Superior temporal gyrus (tissue), 1 donor: Measurements from ENCODE around the gene OR7C1.
"Not testable (repeated sequence)": the region's sequence is repeated elsewhere in the genome, so short reads cannot be mapped to it uniquely, and the experiment has no call there.

ENCODE experiments used
- DNase-seq: peaks from one replicate; pipeline ENCODE4 v3.0.0-alpha.2; 2016; ENCODE audit errors: extremely low spot score

The OR7C1 gene

DNA sequence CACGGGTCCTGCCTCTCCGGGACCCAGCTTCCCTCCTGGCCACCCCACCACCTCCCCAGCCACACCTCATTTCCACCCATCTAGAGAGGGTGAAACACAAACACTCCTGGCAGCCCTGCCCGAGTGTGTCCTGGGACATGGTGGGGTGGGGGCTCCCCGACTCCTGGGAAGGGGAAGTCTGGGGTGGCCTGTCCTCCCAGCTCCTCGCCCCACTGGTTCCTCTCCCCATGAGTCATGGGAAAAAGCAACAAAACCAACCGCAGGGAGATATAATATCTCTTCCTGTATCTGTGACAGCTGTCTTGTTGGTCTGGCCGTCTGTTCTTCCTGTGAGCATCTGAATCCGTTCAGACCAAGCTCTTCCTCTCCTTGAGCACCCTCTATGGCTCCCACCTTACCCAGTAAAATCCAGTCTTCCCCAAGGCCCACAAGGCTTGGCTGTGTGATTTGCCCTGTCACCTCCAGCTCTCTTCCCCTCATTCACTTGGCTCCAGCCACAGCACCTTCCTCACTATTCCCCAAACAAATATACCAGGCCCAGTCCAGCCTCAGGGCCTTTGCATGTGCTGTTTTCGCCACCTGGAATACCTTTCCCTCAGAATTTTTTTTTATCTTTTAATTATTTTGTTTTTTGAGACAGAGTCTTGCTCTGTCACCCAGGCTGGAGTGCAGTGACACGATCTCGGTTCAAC is 49.7 kb downstream of the OR7C1 start:
- not testable (repeated sequence) for DNase-seq

DNA sequence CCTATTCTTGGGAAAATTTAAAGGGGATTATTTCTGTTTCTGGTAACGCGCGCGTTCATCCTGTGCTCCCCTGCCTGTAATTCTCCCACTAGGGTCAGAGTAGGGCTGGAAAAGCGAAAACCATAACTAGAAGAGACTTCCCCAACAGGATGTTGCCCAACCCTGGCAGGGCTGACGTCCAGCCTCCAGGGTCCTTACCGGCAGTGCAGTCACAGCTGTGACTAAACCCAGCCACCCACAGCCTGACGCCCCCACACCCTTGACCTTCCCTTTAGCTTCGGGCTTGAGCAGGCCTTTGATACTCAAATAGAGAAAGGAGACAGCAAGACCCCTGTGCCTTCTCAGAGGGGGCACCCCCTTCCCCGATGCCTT is 50.3 kb downstream of the OR7C1 start:
- not testable (repeated sequence) for DNase-seq

DNA sequence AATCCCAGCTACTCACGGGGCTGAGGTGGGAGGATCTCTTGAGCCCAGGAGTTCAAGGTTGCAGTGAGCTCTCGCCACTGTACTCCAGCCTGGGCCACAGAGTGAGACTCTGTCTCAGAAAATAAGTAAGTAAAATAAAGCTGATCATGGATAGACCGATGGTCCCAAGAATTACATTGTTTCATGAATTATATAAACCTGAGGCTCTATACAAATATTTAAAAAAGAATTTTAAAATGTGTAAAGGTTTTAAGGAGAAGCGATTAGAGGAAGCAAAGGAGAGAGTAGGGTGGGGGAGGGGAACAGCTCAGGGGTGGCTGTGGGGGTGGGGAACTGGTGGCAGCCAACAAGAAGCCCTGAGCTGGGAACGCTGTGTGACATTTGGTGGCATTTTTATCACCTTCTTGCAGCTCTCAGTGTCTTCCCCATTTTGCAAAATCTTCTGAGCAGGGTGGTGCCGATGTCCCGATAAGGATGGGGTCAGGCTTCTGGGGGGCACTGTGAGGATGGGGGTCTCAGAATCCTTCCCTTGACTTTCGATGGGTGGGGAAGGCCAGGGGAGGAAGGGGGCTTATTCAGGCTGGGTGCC is 51.5 kb downstream of the OR7C1 start:
- DNase-seq = not testable (repeated sequence)

DNA sequence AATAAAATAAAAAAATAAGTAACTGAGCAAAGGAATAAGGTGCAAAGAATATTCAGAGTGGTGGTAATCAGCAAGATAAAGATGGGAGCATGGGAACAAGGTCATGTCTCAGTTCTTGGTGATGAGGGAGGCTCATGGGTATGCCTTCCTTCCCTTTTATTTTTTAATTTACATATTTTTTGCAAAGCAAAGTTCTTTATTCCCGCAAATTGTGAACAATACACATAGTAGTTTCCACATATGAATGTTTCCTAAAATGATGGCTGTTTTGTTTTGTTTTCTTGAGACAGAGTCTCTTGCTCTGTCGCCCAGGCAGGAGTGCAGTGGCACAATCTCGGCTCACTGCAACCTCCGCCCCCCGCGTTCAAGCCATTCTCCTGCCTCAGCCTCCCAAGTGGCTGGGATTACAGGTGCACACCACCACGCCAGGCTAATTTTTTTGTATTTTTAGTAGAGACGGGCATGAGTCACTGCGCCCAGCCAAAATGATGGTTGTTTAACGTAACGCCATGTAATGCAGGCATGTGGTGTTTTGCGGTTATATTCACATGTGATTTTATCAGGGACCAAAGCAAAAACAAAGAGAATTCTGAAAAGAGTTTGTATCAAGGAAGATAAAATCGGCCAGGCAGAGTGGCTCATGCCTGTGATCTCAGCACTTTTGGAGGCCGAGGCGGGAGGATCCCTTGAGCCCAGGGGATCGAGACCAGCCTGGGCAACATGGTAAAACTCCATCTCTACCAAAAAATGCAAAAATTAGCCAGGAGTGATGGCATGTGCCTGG is 52.2 kb downstream of the OR7C1 start:
- no peak for DNase-seq

DNA sequence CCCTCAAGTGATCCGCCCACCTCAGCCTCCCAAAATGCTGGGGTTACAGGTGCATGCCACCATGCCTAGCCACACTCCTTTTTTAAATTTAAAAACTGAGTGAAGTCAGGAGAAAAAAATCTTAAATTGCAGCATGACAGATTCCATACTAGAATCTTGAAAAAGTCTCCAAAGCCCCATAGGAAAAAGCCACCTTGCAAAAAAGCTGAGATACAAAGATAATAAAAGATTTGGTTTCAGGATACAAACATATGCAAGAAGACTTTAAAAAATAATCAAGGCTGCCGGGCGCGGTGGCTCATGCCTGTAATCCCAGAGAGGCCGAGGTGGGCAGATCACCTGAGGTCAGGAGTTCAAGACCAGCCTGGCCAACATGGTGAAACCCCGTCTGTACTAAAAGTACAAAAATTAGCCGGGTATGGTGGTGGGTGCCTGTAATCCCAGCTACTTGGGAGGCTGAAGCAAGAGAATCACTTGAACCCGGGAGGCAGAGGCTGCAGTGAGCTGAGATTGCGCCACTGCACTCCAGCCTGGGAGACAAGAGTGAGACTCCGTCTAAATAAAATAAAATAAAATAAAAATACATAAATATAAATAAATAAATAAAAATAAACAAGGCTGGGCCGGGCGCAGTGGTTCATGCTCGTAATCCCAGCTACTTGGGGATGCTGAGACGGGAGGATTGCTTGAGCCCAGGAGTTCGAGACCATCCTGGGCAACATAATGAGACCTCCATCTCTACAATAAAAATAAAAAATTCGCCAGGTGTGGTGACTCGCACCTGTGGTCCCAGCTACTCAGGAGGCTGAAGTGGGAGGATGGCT is 53.1 kb downstream of the OR7C1 start:
- not testable (repeated sequence) for DNase-seq

DNA sequence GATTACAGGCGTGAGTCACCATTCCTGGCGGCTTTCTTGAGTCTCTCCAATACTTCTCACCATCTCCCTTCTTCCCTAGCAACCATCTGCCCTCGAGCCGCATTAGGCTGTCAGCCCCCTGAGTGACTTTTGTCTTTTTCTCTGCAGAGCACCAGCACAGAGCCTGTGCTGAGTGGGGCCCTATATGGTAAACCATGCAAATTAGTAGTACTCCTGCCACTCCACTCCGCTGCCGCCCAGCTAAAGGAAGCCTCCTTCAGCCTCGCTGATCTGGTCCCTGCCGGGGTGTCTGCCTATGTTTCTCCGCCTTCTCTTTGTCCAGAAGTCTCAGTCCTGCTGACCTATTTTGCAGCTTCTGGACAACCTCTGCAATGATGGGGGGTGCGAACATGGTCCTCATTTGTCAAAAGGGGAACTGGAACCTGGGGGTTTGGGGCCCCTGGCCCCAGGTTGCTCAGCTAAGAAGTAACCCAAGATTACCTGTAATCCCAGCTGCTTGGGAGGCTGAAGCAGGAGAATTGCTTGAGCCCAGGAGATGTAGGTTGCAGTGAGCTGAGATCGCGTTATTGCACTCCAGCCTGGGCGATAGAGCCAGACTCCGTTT is 54.3 kb downstream of the OR7C1 start:
- DNase-seq = not testable (repeated sequence)

DNA sequence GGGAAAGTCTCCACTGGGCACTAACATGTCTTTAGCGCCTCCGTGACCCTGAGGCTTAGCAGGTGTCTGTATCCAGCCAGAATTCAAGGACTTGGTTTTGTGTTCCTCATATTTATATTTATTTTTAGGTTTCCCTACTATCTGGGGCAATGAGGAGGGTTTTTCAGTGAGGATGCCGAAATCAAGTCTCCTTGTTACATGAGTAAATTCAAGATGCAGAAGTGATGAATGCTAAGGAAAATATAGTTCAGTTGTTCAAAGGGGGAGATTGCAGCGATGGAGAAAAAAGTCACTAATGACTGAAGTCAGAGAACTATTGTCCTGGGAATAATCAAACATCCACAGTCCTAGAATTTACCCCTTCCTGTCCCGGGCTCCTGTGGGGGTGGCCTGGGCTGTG is 55.8 kb downstream of the OR7C1 start:
- no peak for DNase-seq

DNA sequence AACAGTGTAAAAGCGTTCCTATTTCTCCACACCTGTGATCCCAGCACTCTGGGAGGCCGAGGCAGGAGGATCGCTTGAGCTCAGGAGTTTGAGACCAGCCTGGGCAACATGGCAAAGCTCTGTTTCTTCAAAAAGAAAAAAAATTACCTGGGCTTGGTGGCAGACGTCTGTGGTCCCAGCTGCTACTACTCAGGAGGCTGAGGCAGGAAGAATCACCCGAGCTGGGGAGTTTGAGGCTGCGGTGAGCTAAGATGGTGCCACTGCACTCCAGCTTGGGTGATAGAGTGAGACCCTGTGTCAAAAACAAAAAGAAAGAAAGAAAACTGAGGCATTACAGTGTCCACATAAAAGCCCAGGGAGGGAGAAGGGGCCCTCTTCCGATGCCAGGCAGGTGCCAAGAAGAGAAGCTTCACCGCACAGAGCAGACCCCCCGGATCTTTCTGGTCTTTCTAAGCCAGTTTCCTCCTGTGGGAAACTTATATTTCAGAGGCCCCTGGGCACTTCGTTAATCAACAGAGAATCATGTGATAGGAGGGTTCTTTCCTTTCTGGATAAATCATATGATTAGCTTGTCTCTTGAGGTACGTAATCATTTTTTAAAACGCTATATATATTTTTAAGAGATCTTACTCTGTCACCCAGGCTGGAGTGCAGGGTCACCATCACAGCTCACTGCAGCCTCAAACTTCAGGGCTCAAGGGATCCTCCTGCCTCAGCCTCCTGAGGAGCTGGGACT is 56.7 kb downstream of the OR7C1 start, which contains the start of gene ADGRE2:
TSS of gene ADGRE2 (minus strand) at position 451 of the 736 bp plus-strand sequence. CDS start 1,804 bp downstream, outside the sequence.
- DNase-seq = not testable (repeated sequence)

DNA sequence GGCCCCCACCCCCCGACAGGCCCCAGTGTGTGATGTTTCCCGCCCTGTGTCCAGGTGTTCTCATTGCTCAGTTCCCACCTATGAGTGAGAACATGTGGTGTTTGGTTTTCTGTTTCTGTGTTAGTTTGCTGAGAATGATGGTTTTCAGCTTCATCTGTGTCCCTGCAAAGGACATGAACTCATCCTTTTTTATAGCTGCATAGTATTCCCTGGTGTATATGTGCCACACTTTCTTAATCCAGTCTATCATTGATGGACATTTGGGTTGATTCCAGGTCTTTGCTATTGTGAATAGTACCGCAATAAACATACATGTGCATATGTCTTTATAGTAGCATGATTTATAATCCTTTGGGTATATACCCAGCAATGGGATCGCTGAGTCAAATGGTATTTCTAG is 57.3 kb downstream of the OR7C1 start:
- not testable (repeated sequence) for DNase-seq

DNA sequence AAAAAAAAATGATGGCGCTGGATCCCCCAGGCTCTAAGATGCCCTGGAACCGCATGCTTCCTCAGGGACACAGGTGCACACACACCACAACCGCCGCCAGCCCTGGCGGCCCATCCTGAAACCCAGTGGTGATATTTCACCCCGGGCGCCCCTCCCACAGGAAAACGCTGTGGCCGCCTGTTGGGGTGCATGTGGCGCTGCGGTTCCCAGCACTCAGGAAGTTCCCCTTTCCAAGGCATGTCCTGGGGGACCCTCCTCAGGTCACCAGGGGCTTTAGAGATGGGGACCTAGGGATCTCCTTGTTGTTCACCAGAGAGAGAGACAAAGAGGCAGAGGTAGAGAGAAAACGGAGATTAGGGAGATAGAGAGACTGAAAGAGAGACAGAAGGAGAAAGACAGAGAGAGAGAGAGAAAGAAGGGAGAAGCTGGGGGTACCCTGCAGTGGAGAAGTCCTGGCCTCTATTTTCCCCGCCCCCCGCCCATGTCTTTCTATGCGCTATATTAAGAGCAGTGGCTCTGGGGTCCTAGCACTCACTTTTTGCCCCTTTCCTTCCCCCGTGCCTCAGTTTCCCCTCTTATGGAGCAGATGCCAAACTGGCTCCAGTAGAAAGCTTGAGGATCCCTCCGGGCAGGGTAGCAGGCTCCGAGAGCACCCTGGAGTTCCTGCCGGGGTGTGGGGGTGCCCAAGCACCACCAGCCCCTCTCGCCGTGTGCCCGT is 59.0 kb downstream of the OR7C1 start:
- DNase-seq = no peak

DNA sequence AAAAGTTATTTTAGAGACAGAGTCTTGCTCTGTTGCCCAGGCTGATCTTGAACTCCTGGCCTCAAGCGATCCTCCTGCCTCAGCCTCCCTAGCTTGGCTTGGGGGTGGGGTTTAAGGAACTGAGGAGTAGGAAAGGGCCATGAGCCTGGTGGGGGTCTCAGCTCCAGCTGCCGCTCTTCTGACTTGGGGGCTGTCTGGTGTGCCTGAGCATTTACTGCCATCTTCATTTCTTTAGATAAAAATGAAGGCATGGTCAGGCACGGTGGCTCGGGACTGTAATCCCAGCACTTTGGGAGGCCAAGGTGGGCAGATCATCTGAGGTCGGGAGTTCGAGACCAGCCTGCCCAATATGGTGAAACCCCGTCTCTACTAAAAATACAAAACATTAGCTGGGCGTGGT is 59.7 kb downstream of the OR7C1 start:
- DNase-seq = not testable (repeated sequence)

DNA sequence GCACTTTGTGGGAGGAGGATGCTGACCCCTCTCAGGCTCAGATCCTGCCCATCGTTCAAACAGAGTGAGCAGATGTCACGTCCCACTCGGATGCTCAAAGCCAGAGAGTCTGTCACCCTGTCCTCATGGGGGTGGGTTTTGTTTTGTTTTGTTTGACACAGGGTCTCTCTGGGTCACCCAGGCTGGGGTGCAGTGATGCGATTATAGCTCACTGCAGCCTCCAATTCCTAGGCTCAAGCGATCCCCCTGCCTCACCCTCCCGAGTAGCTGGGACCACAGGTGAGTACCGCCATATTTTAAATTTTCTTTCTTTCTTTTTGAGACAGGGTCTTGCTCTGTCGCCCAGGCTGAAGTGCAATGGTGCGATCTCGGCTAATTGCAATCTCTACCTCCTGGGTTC is 60.6 kb downstream of the OR7C1 start:
- no peak for DNase-seq

DNA sequence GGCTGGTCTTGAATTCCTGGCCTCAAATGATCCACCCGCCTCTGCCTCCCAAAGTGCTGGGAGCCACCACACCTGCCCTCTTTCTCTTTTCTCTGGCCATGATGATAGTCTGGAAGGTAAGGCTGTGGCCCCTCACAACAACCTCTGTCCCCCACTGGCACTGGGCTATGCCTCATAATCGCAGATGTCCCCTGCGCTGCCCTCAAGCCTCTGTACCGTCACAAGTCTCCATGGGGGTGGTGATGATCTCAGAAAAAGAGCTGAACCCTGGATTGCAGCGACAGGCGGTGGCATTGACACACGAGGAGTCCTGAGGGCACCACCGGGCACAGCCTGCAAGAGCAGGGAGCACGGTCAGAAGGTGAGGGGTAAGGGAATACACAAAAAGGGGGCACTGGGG is 61.3 kb downstream of the OR7C1 start:
- DNase-seq = not testable (repeated sequence)

DNA sequence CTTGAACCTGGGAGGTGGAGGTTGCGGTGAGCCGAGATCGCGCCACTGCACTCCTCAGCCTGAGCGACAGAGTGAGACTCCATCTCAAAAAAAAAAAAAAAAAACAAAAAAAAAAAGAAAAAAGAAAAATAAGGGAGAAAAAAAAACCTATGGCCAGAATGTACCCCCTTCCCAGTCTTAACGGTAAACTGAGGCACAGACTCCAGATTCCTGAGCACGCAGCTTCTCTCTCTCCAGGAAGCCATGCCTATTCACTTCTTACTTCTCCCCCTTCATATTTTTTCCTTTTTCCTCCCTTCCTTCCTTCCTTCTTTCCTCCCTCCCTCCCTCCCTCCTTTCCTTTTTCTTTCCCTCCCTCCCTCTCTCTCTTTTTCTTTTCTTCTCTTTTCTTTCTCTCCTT is 62.0 kb downstream of the OR7C1 start:
- DNase-seq = no peak

DNA sequence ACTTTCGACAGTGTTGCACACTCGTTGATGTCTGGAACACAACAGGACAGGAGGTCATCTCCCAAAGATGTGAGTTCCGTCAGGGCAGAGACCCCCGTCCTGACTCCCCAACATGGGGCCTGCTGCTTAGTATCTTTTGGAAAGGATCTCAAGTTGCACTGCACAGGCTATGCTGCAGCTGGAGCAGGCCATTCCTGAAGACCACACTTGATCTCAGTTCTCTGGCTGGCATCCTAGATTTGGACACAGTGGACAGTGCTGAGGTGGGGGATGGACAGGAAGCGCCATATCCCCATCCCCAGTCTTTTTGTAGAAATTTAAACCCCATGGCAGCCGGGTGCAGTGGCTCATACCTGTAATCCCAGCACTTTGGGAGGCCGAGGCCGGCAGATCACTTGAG is 62.5 kb downstream of the OR7C1 start:
- DNase-seq = no peak

DNA sequence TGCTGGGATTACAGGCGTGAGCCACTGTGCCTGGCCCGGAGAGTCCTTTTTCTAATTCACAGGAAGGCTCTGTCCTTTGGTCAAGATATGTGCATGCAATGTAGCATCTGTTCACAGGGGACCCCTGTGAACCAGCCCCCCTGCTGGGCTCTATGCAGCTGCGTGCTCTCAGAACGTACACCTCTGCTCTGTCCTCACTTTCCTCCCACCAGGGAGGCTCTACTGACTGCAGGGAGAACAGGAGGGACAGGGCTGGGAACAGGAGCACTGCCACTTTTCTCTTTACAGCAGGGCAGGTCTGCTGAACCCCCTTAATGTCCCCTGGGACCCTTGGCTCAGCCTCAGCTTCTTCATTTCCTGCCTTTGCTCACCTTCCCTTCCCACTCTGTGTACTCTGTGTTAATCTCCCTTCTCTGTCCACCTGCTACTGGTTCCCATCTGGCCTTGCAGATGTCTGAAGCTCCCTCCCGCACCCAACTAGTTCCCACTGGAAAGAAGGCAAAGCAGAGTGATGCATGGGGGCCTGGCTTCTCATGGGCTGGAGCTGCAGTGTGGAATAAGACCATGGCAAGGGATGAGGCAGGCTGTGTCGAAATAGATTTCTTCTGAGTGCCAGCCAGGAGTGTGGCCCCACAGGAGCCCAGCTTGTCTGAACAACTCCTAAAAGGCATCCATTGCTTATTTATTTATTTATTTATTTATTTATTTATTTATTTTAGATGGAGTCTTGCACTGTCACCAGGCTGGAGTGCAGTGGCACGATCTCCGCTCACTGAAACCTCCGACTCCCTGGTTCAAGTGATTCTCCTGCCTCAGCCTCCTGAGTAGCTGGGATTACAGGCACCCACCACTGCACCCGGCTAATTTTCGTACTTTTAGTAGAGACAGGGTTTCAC is 63.8 kb downstream of the OR7C1 start:
- DNase-seq = no peak

DNA sequence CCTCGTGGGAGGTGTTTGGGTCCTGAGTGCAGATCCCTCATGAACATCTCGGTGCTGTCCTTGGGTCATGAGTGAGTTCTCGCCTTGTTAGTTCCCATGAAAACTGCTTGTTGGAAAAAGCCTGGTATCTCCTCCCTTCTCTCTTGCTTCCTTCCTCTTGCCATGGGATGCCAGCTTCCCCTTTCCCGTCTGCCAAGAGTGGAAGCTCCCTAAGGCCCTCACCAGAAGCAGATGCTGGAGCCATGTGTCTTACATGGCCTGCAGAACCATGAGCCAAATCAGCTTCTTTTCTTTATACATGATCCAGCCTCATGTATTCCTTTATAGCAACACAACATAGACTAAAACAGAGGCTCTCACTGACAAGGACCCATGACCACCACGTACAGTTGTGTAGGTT is 64.8 kb downstream of the OR7C1 start:
- no peak for DNase-seq

DNA sequence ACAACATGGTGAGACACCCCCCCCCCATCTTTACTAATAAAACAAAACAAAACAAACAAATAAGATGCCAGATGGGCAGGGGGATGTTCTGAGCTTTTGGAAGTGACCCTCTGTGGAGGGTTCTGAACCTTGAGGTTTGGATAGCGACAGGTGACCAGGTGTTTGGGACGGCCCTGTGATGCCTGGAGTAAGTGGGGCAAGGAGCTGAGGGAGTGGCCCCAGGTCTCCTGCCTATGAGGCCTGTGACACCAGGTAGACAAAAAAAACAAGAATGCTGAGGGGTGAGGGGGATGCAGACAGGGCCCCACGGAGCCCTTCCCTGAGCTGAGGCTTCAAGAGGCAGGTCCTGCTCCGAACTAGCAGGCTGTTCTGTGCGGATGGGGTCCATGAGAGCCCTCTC is 65.8 kb downstream of the OR7C1 start:
- DNase-seq = no peak

DNA sequence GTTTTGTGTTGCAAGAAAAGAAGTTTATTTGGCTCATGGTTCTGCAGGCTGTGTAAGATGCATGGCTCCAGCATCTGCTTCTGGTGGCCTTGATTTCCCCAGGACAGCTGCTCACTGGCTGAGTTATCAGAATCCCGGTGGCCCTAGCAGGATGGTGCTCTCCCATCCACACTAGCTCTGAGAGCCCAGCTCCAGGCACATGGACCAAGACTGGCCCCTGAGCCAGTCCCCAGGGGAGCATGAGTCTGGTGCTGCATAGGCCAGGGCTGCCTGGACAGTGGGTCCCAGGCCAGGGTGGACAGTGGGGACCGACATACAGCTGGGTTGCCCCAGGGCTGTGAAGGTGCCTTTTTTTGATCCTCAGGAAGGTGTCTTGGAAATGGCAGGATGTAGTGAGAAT is 67.0 kb downstream of the OR7C1 start:
- DNase-seq = no peak
